ENCODE data around the gene POLR1A. TPM values are rescaled to one million over a fixed set of nuclear protein-coding genes. Genes with fewer than 3 reads are reported as not detected.

POLR1A gene
- total RNA-seq, 2 experiments from 2014 or later = 41.8 to 42.1 TPM

DNA sequence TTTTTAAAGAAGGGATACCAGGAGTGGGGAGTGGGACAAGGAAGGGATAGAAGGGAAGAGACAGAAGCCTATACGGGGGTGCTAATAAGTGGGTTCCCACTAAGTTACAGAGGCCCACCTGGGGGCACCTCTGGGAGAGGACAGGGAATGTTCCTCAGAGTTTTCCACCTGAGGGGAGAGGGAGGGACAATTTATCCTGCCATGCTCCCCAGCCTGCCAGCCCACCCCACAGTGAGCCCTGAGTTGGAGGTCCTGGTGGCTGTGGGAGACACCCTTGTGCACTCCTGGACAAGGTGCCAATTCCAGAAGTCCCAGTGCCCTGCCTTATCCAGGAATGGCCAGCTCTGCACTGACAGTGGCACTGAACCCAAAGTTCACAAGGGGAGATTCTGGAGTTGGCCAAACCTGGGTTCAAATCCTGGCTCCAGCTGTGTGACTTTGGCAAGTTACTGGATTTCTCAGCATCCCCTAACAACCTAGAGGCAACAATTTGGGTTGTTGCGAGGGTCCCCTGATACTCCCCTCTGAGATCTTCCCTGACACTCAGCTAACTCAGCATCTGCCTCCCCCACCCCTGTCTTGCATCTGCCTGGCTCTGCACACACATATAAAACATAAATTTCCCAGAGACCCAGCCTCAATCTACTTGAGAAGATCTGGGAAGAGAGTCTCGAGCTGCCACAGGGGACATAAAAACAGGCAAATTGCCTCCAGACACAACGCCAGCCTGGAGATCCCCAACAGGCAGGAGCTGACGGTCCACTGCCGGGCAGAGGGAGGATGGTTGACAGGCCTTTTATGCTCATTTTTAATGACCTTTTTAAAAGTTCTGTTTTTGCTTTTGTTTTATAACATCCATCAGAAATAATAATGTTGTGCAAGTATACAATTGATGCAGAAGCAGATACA, 118.2 kb downstream of the POLR1A start:
- no peak for DNase-seq
- Mint-ChIP-seq H3K27me3 (no peaks in the 10 kb centered on the region), H3K9me3 (no peaks in the 10 kb centered on the region), H3K27ac (no peak overlapping the region), H3K4me3 (no peak overlapping the region), H3K36me3 (ENCODE audit: low read depth) (no peaks in the 10 kb centered on the region), H3K4me1 (ENCODE audit: low read depth) (no peaks in the 10 kb centered on the region)
- intact Hi-C loops (cut with micrococcal nuclease) = no loop called here
- no peak for ATAC-seq
- CTCF ChIA-PET = no interaction called here
- POLR2A ChIA-PET = no interaction called here
- TF ChIP-seq CTCF (IDR thresholded peaks at IDR 0.05) = no peak

DNA sequence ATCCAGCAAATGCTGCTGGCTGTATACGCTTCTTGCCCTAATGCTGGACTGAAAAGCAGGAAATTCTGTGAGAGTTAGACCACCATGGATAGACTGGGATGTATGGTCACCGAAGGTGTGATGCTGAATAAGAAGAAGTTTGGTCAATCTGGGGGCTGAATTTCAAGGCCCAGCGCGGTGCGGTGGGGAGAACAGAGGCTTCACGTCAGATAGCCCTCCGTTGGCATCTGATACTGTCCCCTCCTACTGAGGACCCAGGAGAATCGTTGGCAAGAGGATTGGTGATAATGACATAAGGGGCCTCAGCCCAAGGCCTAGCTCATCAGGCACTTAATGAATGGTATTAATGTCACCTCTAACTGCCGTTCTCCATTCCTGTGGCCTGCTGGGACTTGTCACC, 119.6 kb downstream of the POLR1A start:
- Mint-ChIP-seq H3K27ac (no peak overlapping the region), H3K4me3 (no peak overlapping the region), H3K27me3 (no peaks in the 10 kb centered on the region), H3K36me3 (ENCODE audit: low read depth) (no peaks in the 10 kb centered on the region), H3K4me1 (ENCODE audit: low read depth) (no peaks in the 10 kb centered on the region), H3K9me3 (no peaks in the 10 kb centered on the region)
- ChIA-PET CTCF (interaction anchor here (1.5 kb wide), 1 partner anchor 8 kb away, joined by 3 read pairs; no protein-coding TSS in a partner anchor), POLR2A (no interaction called here)
- ATAC-seq (no peak), DNase-seq (no peak)
- TF ChIP-seq CTCF (IDR thresholded peaks at IDR 0.05) = no peak
- intact Hi-C loops (cut with micrococcal nuclease) = no loop called here

DNA sequence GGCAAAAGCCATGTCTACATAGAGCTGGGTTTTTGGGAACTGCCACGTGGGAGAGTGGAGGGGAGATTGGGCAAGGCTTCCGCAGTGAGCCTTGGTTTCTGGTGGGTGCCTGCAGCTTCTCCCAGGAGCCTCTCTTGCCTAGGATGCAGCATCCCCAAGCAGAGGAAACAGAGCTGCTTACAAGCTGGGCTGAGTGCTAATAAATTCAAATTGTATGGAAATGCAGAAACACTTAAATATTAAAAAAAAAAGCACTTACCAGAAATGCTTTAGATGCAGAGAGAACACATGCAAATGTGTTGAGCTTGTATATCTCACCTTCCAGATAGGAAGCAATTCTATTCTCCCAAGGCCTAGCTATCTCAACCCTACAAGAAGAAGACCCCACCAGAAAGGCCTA, 120.9 kb downstream of the POLR1A start:
- intact Hi-C loops (cut with micrococcal nuclease) = no loop called here
- TF ChIP-seq CTCF (IDR thresholded peaks at IDR 0.05) = no peak
- no peak for DNase-seq
- Mint-ChIP-seq H3K36me3 (ENCODE audit: low read depth) (no peaks in the 10 kb centered on the region), H3K27ac (no peak overlapping the region), H3K9me3 (no peaks in the 10 kb centered on the region), H3K4me1 (ENCODE audit: low read depth) (no peaks in the 10 kb centered on the region), H3K4me3 (no peak overlapping the region), H3K27me3 (no peaks in the 10 kb centered on the region)
- ChIA-PET POLR2A (interaction anchor here (0.8 kb wide), 1 partner anchor 76 kb away, joined by 3 read pairs; no protein-coding TSS in a partner anchor), CTCF (interaction anchor here (0.7 to 1.8 kb wide), 3 partner anchors 9 to 96 kb away, joined by 3 to 7 read pairs (median 3); no protein-coding TSS in a partner anchor)
- ATAC-seq = no peak

DNA sequence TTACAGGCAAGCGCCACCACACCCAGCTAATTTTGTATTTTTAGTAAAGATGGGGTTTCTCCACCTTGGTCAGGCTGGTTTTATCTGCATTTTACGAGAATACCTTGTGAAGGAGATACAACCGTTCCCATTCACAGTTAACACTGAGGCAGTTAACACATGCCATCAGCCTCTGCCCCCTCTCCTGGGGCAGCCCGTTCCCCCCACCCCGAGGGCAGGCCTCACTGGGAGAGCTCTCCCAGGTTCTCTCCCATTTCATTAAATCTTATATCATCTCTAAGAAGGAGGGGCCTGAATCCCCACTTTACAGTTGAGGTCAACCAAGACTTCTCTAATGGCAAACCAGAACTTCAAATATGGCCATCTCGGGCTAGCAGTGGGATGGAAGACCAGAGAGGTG, 121.9 kb downstream of the POLR1A start:
- H3K4me3 Mint-ChIP-seq = no peak overlapping the region
- H3K27ac Mint-ChIP-seq = no peak overlapping the region
- ChIA-PET POLR2A (no interaction called here), CTCF (interaction anchor here (1.8 kb wide), 1 partner anchor 95 kb away, joined by 7 read pairs; no protein-coding TSS in a partner anchor)
- H3K9me3 Mint-ChIP-seq = no peaks in the 10 kb centered on the region
- no peaks in the 10 kb centered on the region for H3K27me3 Mint-ChIP-seq
- H3K4me1 Mint-ChIP-seq (ENCODE audit: low read depth) = no peaks in the 10 kb centered on the region
- TF ChIP-seq CTCF (IDR thresholded peaks at IDR 0.05) = no peak
- no peak for DNase-seq
- intact Hi-C loops (cut with micrococcal nuclease) = no loop called here
- ATAC-seq = no peak
- H3K36me3 Mint-ChIP-seq (ENCODE audit: low read depth) = no peaks in the 10 kb centered on the region

GRCh38 chr2:85981579-85982247, 124.0 kb downstream of the POLR1A start:
- no peak overlapping the region for H3K4me3 Mint-ChIP-seq
- intact Hi-C loops (cut with micrococcal nuclease) = no loop called here
- H3K4me1 Mint-ChIP-seq (ENCODE audit: low read depth) = no peaks in the 10 kb centered on the region
- no peak for TF ChIP-seq CTCF (IDR thresholded peaks at IDR 0.05)
- ATAC-seq (no peak), DNase-seq (no peak)
- H3K27ac Mint-ChIP-seq = no peak overlapping the region
- ChIA-PET POLR2A (no interaction called here), CTCF (no interaction called here)
- no peaks in the 10 kb centered on the region for H3K9me3 Mint-ChIP-seq
- no peaks in the 10 kb centered on the region for H3K27me3 Mint-ChIP-seq
- no peaks in the 10 kb centered on the region for H3K36me3 Mint-ChIP-seq (ENCODE audit: low read depth)
